IMR-90 (cell line): ENCODE data around the gene DELE1. TPM values are rescaled to one million over a fixed set of nuclear protein-coding genes. Genes with fewer than 3 reads are reported as not detected.

Source experiments
- ATAC-seq: fragments of 200-7000 bp; cut with Tn5 transposase; 2 replicates; pipeline ENCODE4 v1.9.1; 2020; ENCODE audit warnings: low read depth, mild to moderate bottlenecking, moderate library complexity
- BruUV-seq: library from RNA; stranded (reverse); fragments of 400-500 nt; replicated peaks from 2 replicates; lab custom pipeline; 2021; lab: Mats Ljungman, UMichigan
- CTCF ChIA-PET: fragments of 300-600 bp; formaldehyde crosslinking; extraction: SDS; loops from one replicate; lab custom pipeline; 2021; ENCODE audit warnings: antibody characterized with exemption; lab: Yijun Ruan, JAX
- POLR2A ChIA-PET: fragments of 300-600 bp; sonication (Branson Sonifier 250); formaldehyde crosslinking; loops from one replicate; lab custom pipeline; 2022; ENCODE audit warnings: antibody characterized with exemption; ENCODE audit not compliant: unreplicated experiment; lab: Charles Lee
- DNase-seq: peaks from one replicate; pipeline ENCODE4 v3.0.0; 2013
- H2AFZ ChIP-seq: replicated peaks from 2 replicates; pipeline ENCODE3; 2013; ENCODE audit warnings: low read length, mild to moderate bottlenecking; ENCODE audit not compliant: poor library complexity
- H2AK5ac ChIP-seq: 2 replicates; pipeline ENCODE4 v1.6.1; 2013; ENCODE audit warnings: low read depth, low read length, inconsistent platforms
- H2AK9ac ChIP-seq: replicated peaks from 2 replicates; pipeline ENCODE3; 2013; ENCODE audit warnings: mild to moderate bottlenecking, low read depth, low read length, moderate library complexity; ENCODE audit not compliant: poor library complexity
- H2BK120ac ChIP-seq: 2 replicates; pipeline ENCODE4 v1.6.1; 2013; ENCODE audit warnings: low read depth, low read length, inconsistent platforms
- H2BK15ac ChIP-seq: 3 replicates; pipeline ENCODE4 v1.6.1; 2013; ENCODE audit warnings: low read depth, low read length, inconsistent platforms
- H2BK20ac ChIP-seq: 2 replicates; pipeline ENCODE4 v1.6.1; 2013; ENCODE audit warnings: low read depth, mild to moderate bottlenecking, inconsistent platforms, low read length, moderate library complexity
- H2BK5ac ChIP-seq: 2 replicates; pipeline ENCODE4 v1.6.1; 2013; ENCODE audit warnings: mild to moderate bottlenecking, low read depth, low read length, inconsistent platforms; ENCODE audit not compliant: poor library complexity, severe bottlenecking
- H3K14ac ChIP-seq: replicated peaks from 2 replicates; pipeline ENCODE4 v1.6.1; 2013; ENCODE audit warnings: low read depth, low read length, inconsistent platforms
- H3K18ac ChIP-seq: 2 replicates; pipeline ENCODE4 v1.6.1; 2013; ENCODE audit warnings: low read depth, low read length, control low read depth
- H3K23ac ChIP-seq: 2 replicates; pipeline ENCODE4 v1.6.1; 2013; ENCODE audit warnings: low read depth, low read length, inconsistent platforms
- H3K27ac ChIP-seq: 2 replicates; pipeline ENCODE4 v1.5.1; 2013; ENCODE audit warnings: mild to moderate bottlenecking, control low read depth, low read length; ENCODE audit not compliant: insufficient read depth
- H3K27me3 ChIP-seq: 2 replicates; pipeline ENCODE4 v1.6.1; 2013; ENCODE audit warnings: low read length; ENCODE audit not compliant: control insufficient read depth, insufficient read depth
- H3K36me3 ChIP-seq: 2 replicates; pipeline ENCODE4 v1.6.1; 2013; ENCODE audit warnings: low read length, mixed read lengths; ENCODE audit not compliant: control insufficient read depth, insufficient read depth
- H3K4ac ChIP-seq: 2 replicates; pipeline ENCODE4 v1.6.1; 2013; ENCODE audit warnings: low read depth, low read length, inconsistent platforms
- H3K4me1 ChIP-seq: 2 replicates; pipeline ENCODE4 v1.6.1; 2013; ENCODE audit warnings: low read length, mixed read lengths; ENCODE audit not compliant: control insufficient read depth, insufficient read depth
- H3K4me2 ChIP-seq: 2 replicates; pipeline ENCODE4 v1.6.1; 2013; ENCODE audit warnings: low read depth, mild to moderate bottlenecking, control low read depth, low read length, moderate library complexity
- H3K4me3 ChIP-seq: 2 replicates; pipeline ENCODE4 v1.5.1; 2013; ENCODE audit warnings: low read depth, mild to moderate bottlenecking, control low read depth, low read length, moderate library complexity; ENCODE audit not compliant: insufficient read depth
- H3K56ac ChIP-seq: 2 replicates; pipeline ENCODE4 v1.6.1; 2013; ENCODE audit warnings: low read length, inconsistent platforms; ENCODE audit not compliant: insufficient read depth; ENCODE audit errors: extremely low read depth
- H3K79me1 ChIP-seq, 2 experiments: 2 replicates each; pipeline ENCODE4 v1.6.1; 2013; ENCODE audit warnings: low read length in 2 of 2, inconsistent platforms in 1 of 2, low read depth in 1 of 2
- H3K9ac ChIP-seq: 2 replicates; pipeline ENCODE4 v1.6.1; 2013; ENCODE audit warnings: low read depth, low read length, control low read depth
- H3K9me1 ChIP-seq: 2 replicates; pipeline ENCODE4 v1.6.1; 2013; ENCODE audit warnings: low read length, inconsistent platforms; ENCODE audit not compliant: insufficient read depth
- H3K9me3 ChIP-seq: 2 replicates; pipeline ENCODE4 v1.6.1; 2013; ENCODE audit warnings: low read length; ENCODE audit not compliant: control insufficient read depth, insufficient read depth
- H4K20me1 ChIP-seq: 2 replicates; pipeline ENCODE4 v1.6.1; 2013; ENCODE audit warnings: low read length, inconsistent platforms; ENCODE audit not compliant: insufficient read depth
- H4K5ac ChIP-seq: 2 replicates; pipeline ENCODE4 v1.6.1; 2013; ENCODE audit warnings: mild to moderate bottlenecking, low read depth, low read length, control low read depth
- H4K8ac ChIP-seq, 2 experiments: 2 replicates each; pipeline ENCODE4 v1.6.1; 2013; ENCODE audit warnings: low read depth in 2 of 2, low read length in 2 of 2, control low read depth in 1 of 2, inconsistent platforms in 1 of 2
- H4K91ac ChIP-seq: 2 replicates; pipeline ENCODE4 v1.6.1; 2013; ENCODE audit warnings: low read depth, low read length, inconsistent platforms; ENCODE audit not compliant: insufficient read depth
- BHLHE40 ChIP-seq: fragments of 150-350 bp; IDR thresholded peaks from 2 replicates; pipeline ENCODE4 v1.6.1; 2016; ENCODE audit warnings: mild to moderate bottlenecking, low read depth, low read length
- CEBPB ChIP-seq: IDR thresholded peaks from 2 replicates; pipeline ENCODE4 v1.6.1; 2012; ENCODE audit warnings: low read depth, low read length, improper control_type of control experiment
- CTCF ChIP-seq: conservative IDR thresholded peaks from 2 replicates; pipeline ENCODE4 v1.5.1; 2012; ENCODE audit warnings: mild to moderate bottlenecking, low read depth, low read length, improper control_type of control experiment
- MAFK ChIP-seq: IDR thresholded peaks from 2 replicates; pipeline ENCODE4 v1.6.1; 2012; ENCODE audit warnings: low read depth, low read length, improper control_type of control experiment
- MAZ ChIP-seq: IDR thresholded peaks from 2 replicates; pipeline ENCODE4 v1.6.1; 2012; ENCODE audit warnings: low read depth, mild to moderate bottlenecking, low read length, improper control_type of control experiment, moderate library complexity, borderline replicate concordance
- NFE2L2 ChIP-seq: fragments of 150-350 bp; IDR thresholded peaks from 2 replicates; pipeline ENCODE4 v1.6.1; 2016; ENCODE audit warnings: low read depth, mild to moderate bottlenecking, low read length
- POLR2A ChIP-seq: IDR thresholded peaks from 2 replicates; pipeline ENCODE4 v1.6.1; 2012; ENCODE audit warnings: mild to moderate bottlenecking, low read depth, low read length
- RAD21 ChIP-seq: IDR thresholded peaks from 2 replicates; pipeline ENCODE4 v1.6.1; 2012; ENCODE audit warnings: low read length, improper control_type of control experiment
- RCOR1 ChIP-seq: IDR thresholded peaks from 2 replicates; pipeline ENCODE4 v1.6.1; 2012; ENCODE audit warnings: mild to moderate bottlenecking, low read length, improper control_type of control experiment; ENCODE audit not compliant: insufficient replicate concordance
- RFX5 ChIP-seq: IDR thresholded peaks from 2 replicates; pipeline ENCODE4 v1.8.0; 2012; ENCODE audit warnings: low read depth, mild to moderate bottlenecking, low read length, moderate library complexity
- SMC3 ChIP-seq: fragments of 150-350 bp; IDR thresholded peaks from 2 replicates; pipeline ENCODE4 v1.6.1; 2016; ENCODE audit warnings: low read depth, mild to moderate bottlenecking, antibody characterized with exemption, low read length, moderate library complexity
- USF2 ChIP-seq: fragments of 150-350 bp; IDR thresholded peaks from 2 replicates; pipeline ENCODE4 v1.6.1; 2017; ENCODE audit warnings: mild to moderate bottlenecking, antibody characterized with exemption, low read length, low read depth
- WGBS, 2 experiments: methylation state at CpG; one replicate each; pipeline versions ENCODE4 v1.1.5 to v1.1.7; 2013; ENCODE audit warnings: missing lambda C conversion rate in 2 of 2; ENCODE audit not compliant: insufficient read length in 1 of 2; ENCODE audit errors: extremely low coverage in 2 of 2; 5-methylcytosine and 5-hydroxymethylcytosine counted together
- dilution Hi-C: fragments of 300-500 bp; cut with HindIII; formaldehyde crosslinking; loops from one replicate; pipeline ENCODE4 v1.14.3; 2018; ENCODE audit warnings: low sequenced_read_pairs; ENCODE audit not compliant: unreplicated experiment
- in situ Hi-C: fragments of 300-500 bp; cut with MboI; formaldehyde crosslinking; loops from 3 replicates; pipeline ENCODE4 v1.14.3; 2019; ENCODE audit warnings: low sequenced_read_pairs, inconsistent platforms, mixed read lengths
- intact Hi-C: fragments of 100-400 bp; cut with micrococcal nuclease; formaldehyde crosslinking; loops from 2 replicates; pipeline ENCODE4 v1.10.0; 2022
- polyA plus RNA-seq, 3 experiments: library from polyadenylated mRNA; depleted of rRNA; stranded (reverse); fragments of >200 nt; gene quantifications; 2 replicates each; pipeline ENCODE4 v1.2.3, GENCODE V29; 2012; ENCODE audit warnings: low replicate concordance in 1 of 3
- total RNA-seq: library from RNA; depleted of rRNA; stranded (reverse); fragments of >200 nt; gene quantifications from 2 replicates; pipeline ENCODE4 v1.2.3, GENCODE V29; 2012
- TF ChIP-seq, protein P1 (sequence below): fragments of 150-350 bp; IDR thresholded peaks from 2 replicates; pipeline ENCODE4 v1.6.1; 2016; ENCODE audit warnings: low read depth, mild to moderate bottlenecking, low read length, moderate library complexity, borderline replicate concordance

Gene DELE1
- total and polyA plus RNA-seq, 2 of the 4 experiments (the other 2 are of a cell fraction) = 28.0 to 66.1 TPM

- no peak for TF ChIP-seq USF2
- TF ChIP-seq, protein P1, sequence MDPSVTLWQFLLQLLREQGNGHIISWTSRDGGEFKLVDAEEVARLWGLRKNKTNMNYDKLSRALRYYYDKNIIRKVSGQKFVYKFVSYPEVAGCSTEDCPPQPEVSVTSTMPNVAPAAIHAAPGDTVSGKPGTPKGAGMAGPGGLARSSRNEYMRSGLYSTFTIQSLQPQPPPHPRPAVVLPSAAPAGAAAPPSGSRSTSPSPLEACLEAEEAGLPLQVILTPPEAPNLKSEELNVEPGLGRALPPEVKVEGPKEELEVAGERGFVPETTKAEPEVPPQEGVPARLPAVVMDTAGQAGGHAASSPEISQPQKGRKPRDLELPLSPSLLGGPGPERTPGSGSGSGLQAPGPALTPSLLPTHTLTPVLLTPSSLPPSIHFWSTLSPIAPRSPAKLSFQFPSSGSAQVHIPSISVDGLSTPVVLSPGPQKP = no peak
- no peak for TF ChIP-seq SMC3
- no peak for TF ChIP-seq RFX5
- TF ChIP-seq MAZ = no peak
- TF ChIP-seq CEBPB = no peak
- no peak for TF ChIP-seq RAD21
- TF ChIP-seq BHLHE40 = no peak
- TF ChIP-seq POLR2A = no peak
- no peak for TF ChIP-seq MAFK
- TF ChIP-seq RCOR1 = no peak
- no peak for TF ChIP-seq NFE2L2
- TF ChIP-seq CTCF = no peak
- H3K79me1 ChIP-seq = peaks cover 7 to 16% of the 10 kb centered on the region in 2 experiments; a peak in 2 of 4 replicates
- no peak overlapping the region for H2AK9ac ChIP-seq
- no peak overlapping the region for H2BK20ac ChIP-seq
- H3K18ac ChIP-seq = no peak overlapping the region
- no peak overlapping the region for H3K4ac ChIP-seq
- no peak overlapping the region for H3K27ac ChIP-seq
- dilution Hi-C loops = loop anchor here (25.0 kb wide), 1 partner anchor 148 kb away; no protein-coding TSS in a partner anchor
- H3K9ac ChIP-seq = no peak overlapping the region
- H3K36me3 ChIP-seq = peaks cover 29% of the 10 kb centered on the region
- no peak for ATAC-seq
- H3K4me2 ChIP-seq = no peak overlapping the region
- no peak overlapping the region for H4K8ac ChIP-seq
- no TSS peak for BruUV-seq
- no peak overlapping the region for H2BK15ac ChIP-seq
- H3K14ac ChIP-seq = no peak overlapping the region
- H2BK120ac ChIP-seq = no peak overlapping the region
- H2AK5ac ChIP-seq = no peak overlapping the region
- H2BK5ac ChIP-seq = no peak overlapping the region
- ChIA-PET POLR2A (interaction anchor here (0.6 to 0.7 kb wide), 2 partner anchors 333 to 474 kb away, joined by 5 to 7 read pairs; no protein-coding TSS in a partner anchor), CTCF (interaction anchor here (0.6 to 1.0 kb wide), 2 partner anchors 14 to 157 kb away, joined by 3 read pairs; no protein-coding TSS in a partner anchor)
- H3K9me1 ChIP-seq = 0 out of 2 replicates have a peak, but pooled peaks cover 1% of the 10 kb centered on the region
- H2AFZ ChIP-seq = no peak overlapping the region
- H3K9me3 ChIP-seq = no peaks in the 10 kb centered on the region
- 0 out of 2 replicates have a peak, but pooled peaks cover 7% of the 10 kb centered on the region for H4K20me1 ChIP-seq
- H4K5ac ChIP-seq = no peak overlapping the region
- H3K23ac ChIP-seq = no peak overlapping the region
- 0 out of 2 replicates have a peak, but pooled peaks cover 2% of the 10 kb centered on the region for H3K4me1 ChIP-seq
- no peaks in the 10 kb centered on the region for H3K27me3 ChIP-seq
- H3K56ac ChIP-seq = no peak overlapping the region
- in situ Hi-C loops = loop anchor here (10.0 kb wide), 1 partner anchor 565 kb away; no protein-coding TSS in a partner anchor
- whole genome bisulfite sequencing, 2 experiments = no CpG with 5 or more reads among the region's 1 CpG
- DNase-seq = no peak
- intact Hi-C loops = no loop called here
- H4K91ac ChIP-seq = no peak overlapping the region
- no peak overlapping the region for H3K4me3 ChIP-seq
Measured at GRCh38 chr5:141989720-141990119, 66.0 kb downstream of the DELE1 start.
